SU-DHL-6 (cell line): ENCODE measurements around the gene TPST2.

ENCODE experiments used
- H2AFZ ChIP-seq: fragments of 200-600 bp; sonication (generic); 2 replicates; pipeline ENCODE4 v1.6.1; 2014; ENCODE audit warnings: low read depth, mild to moderate bottlenecking, moderate library complexity, mixed read lengths, antibody characterized with exemption, low read length; ENCODE audit not compliant: severe bottlenecking
- H3F3A ChIP-seq: fragments of 200-600 bp; shearing (Covaris generic); 2 replicates; pipeline ENCODE4 v1.6.0; 2016; ENCODE audit warnings: antibody characterized with exemption, mild to moderate bottlenecking; ENCODE audit not compliant: insufficient read depth
- H3K27ac ChIP-seq: fragments of 200-600 bp; sonication (generic); 2 replicates; pipeline ENCODE4 v1.5.1; 2016; ENCODE audit warnings: low read depth, mild to moderate bottlenecking, low read length, moderate library complexity, mixed read lengths
- H3K27me3 ChIP-seq: fragments of 200-600 bp; sonication (generic), shearing (Covaris generic); 2 replicates; pipeline ENCODE4 v1.6.0; 2014; ENCODE audit warnings: mild to moderate bottlenecking, low read length
- H3K36me3 ChIP-seq: fragments of 200-600 bp; sonication (generic); 2 replicates; pipeline ENCODE4 v1.6.1; 2014; ENCODE audit warnings: mild to moderate bottlenecking, low read length, mixed read lengths
- H3K4me2 ChIP-seq: fragments of 300-600, 200-600 bp; shearing (Covaris generic), sonication (generic); 2 replicates; pipeline ENCODE4 v1.6.0; 2014; ENCODE audit warnings: low read length, low read depth, mild to moderate bottlenecking; ENCODE audit not compliant: poor library complexity, severe bottlenecking
- H3K4me3 ChIP-seq: fragments of 200-600 bp; sonication (generic); 2 replicates; pipeline ENCODE4 v1.5.1; 2014; ENCODE audit warnings: antibody characterized with exemption, low read length, mild to moderate bottlenecking, mixed read lengths; ENCODE audit not compliant: insufficient read depth, poor library complexity, severe bottlenecking
- H3K79me2 ChIP-seq: fragments of 200-600 bp; sonication (generic); 2 replicates; pipeline ENCODE4 v1.6.1; 2014; ENCODE audit warnings: mild to moderate bottlenecking, low read length, moderate library complexity; ENCODE audit not compliant: insufficient read depth
- H3K9ac ChIP-seq: fragments of 200-600 bp; sonication (generic); 2 replicates; pipeline ENCODE4 v1.7.0; 2014; ENCODE audit warnings: mild to moderate bottlenecking, low read length
- H3K9me2 ChIP-seq: fragments of 200-600 bp; sonication (generic); replicated peaks from 2 replicates; pipeline ENCODE4 v1.6.1; 2014; ENCODE audit warnings: low read length; ENCODE audit not compliant: insufficient read depth
- H3K9me3 ChIP-seq: fragments of 200-600 bp; sonication (generic); 2 replicates; pipeline ENCODE4 v1.6.1; 2014; ENCODE audit warnings: low read length, mixed read lengths; ENCODE audit not compliant: insufficient read depth
- H4K20me1 ChIP-seq: fragments of 200-600 bp; sonication (generic); 2 replicates; pipeline ENCODE4 v1.6.1; 2014; ENCODE audit warnings: low read depth, mild to moderate bottlenecking, antibody characterized with exemption, low read length, moderate library complexity, mixed read lengths
- CTCF ChIP-seq: fragments of 200-600 bp; sonication (generic); IDR thresholded peaks from one replicate; pipeline ENCODE4 v1.5.1; 2017; ENCODE audit warnings: antibody characterized with exemption, mild to moderate bottlenecking, low read length, moderate library complexity; ENCODE audit not compliant: insufficient read depth, poor library complexity, severe bottlenecking
- EZH2phosphoT487 ChIP-seq: fragments of 200-600 bp; sonication (generic), shearing (Covaris generic); conservative IDR thresholded peaks from 2 replicates; pipeline ENCODE4 v1.6.1; 2018; ENCODE audit warnings: mild to moderate bottlenecking, antibody characterized with exemption, low read length, moderate library complexity, mixed read lengths

The TPST2 gene

DNA sequence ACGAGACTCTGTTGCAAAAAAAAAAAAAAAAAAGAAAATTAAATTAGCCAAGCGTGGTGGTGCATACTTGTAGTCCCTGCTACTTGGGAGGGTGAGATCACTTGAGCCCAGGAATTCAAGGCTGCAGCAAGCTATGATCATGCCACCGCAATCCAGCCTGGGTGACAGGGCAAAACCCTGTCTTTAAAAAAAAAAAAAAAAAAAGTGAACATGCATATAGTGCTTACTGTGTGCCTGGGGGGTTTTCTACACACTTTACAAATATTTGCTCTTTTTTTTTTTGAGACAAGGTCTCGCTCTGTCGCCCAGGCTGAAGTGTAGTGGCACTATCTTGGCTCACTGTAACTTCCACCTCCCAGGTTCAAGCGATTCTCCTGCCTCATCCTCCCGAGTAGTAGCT is 12.9 kb downstream of the TPST2 start:
- Histone ChIP-seq H2AFZ (no peak overlapping the region), H3K4me2 (no peak overlapping the region), H3K4me3 (no peak overlapping the region), H3K9me3 (no peaks in the 10 kb centered on the region), H4K20me1 (no peaks in the 10 kb centered on the region), H3F3A (peaks cover 22% of the 10 kb centered on the region), H3K36me3 (no peaks in the 10 kb centered on the region), H3K79me2 (peaks cover 20% of the 10 kb centered on the region), H3K27me3 (no peaks in the 10 kb centered on the region), H3K27ac (no peak overlapping the region), H3K9me2 (no peaks in the 10 kb centered on the region), H3K9ac (no peak overlapping the region)
- TF ChIP-seq CTCF: no peak
- TF ChIP-seq EZH2phosphoT487: no peak

GRCh38 chr22:26576026-26576680 is 13.8 kb downstream of the TPST2 start:
- no peak overlapping the region for H3K9ac ChIP-seq
- no peak overlapping the region for H2AFZ ChIP-seq
- no peaks in the 10 kb centered on the region for H3K27me3 ChIP-seq
- no peak for TF ChIP-seq EZH2phosphoT487
- no peak for TF ChIP-seq CTCF
- no peaks in the 10 kb centered on the region for H3K36me3 ChIP-seq
- H3F3A ChIP-seq: peaks cover 18% of the 10 kb centered on the region
- no peak overlapping the region for H3K4me3 ChIP-seq
- H3K79me2 ChIP-seq: peaks cover 20% of the 10 kb centered on the region
- H3K4me2 ChIP-seq: no peak overlapping the region
- no peaks in the 10 kb centered on the region for H3K9me2 ChIP-seq
- no peak overlapping the region for H3K27ac ChIP-seq
- H4K20me1 ChIP-seq: no peaks in the 10 kb centered on the region
- no peaks in the 10 kb centered on the region for H3K9me3 ChIP-seq

GRCh38 chr22:26574001-26574723 is 15.8 kb downstream of the TPST2 start:
- Histone ChIP-seq H3K36me3 (no peaks in the 10 kb centered on the region), H3K9me2 (no peaks in the 10 kb centered on the region), H3K27ac (no peak overlapping the region), H3K27me3 (no peaks in the 10 kb centered on the region), H2AFZ (no peak overlapping the region), H3K4me3 (no peak overlapping the region), H3K4me2 (no peak overlapping the region), H3K9ac (no peak overlapping the region), H3K9me3 (no peaks in the 10 kb centered on the region), H3K79me2 (peaks cover 13% of the 10 kb centered on the region), H4K20me1 (no peaks in the 10 kb centered on the region), H3F3A (peaks cover 6% of the 10 kb centered on the region; the same call in 1 of the 2 replicates)
- TF ChIP-seq EZH2phosphoT487 (no peak), CTCF (no peak)
